WTC11 (cell line): ENCODE measurements around the gene GOLGA8M. TPM values are rescaled to one million over a fixed set of nuclear protein-coding genes. Genes with fewer than 3 reads are reported as not detected.

Experiments used
- ATAC-seq: fragments of 200-7000 bp; cut with Tn5 transposase; 2 replicates; pipeline ENCODE4 v1.10.0; 2021; ENCODE audit warnings: mild to moderate bottlenecking, moderate library complexity
- CTCF ChIA-PET: fragments of 300-600 bp; sonication (Branson Sonifier 250); formaldehyde crosslinking; loops from one replicate; lab custom pipeline; 2021; ENCODE audit warnings: antibody characterized with exemption; lab: Charles Lee
- POLR2A ChIA-PET: fragments of 350-600 bp; sonication (Branson Sonifier 250); formaldehyde crosslinking; loops from one replicate; lab custom pipeline; 2021; ENCODE audit warnings: antibody characterized with exemption; lab: Charles Lee
- DNase-seq: peaks from one replicate; pipeline ENCODE4 v3.0.0; 2021; ENCODE audit warnings: low spot score
- H3K27ac Mint-ChIP-seq: 2 replicates; pipeline ENCODE4 v1.8.0; 2021; ENCODE audit warnings: mixed read lengths
- H3K27me3 Mint-ChIP-seq: 2 replicates; pipeline ENCODE4 v1.8.0; 2021; ENCODE audit warnings: low read depth, mild to moderate bottlenecking, moderate library complexity, mixed read lengths
- H3K36me3 Mint-ChIP-seq: 2 replicates; pipeline ENCODE4 v1.8.0; 2021; ENCODE audit warnings: mixed read lengths
- H3K4me1 Mint-ChIP-seq: 2 replicates; pipeline ENCODE4 v1.8.0; 2022; ENCODE audit warnings: mixed read lengths
- H3K4me3 Mint-ChIP-seq: 2 replicates; pipeline ENCODE4 v1.8.0; 2021; ENCODE audit warnings: mild to moderate bottlenecking, moderate library complexity, mixed read lengths
- H3K9me3 Mint-ChIP-seq: 2 replicates; pipeline ENCODE4 v1.8.0; 2021; ENCODE audit warnings: mixed read lengths
- ATF3 ChIP-seq: sonication (generic); formaldehyde crosslinking; conservative IDR thresholded peaks from 2 replicates; pipeline ENCODE4 v1.8.1; 2022; ENCODE audit warnings: mild to moderate bottlenecking, missing genetic modification reagents
- ESRRA ChIP-seq: sonication (generic); formaldehyde crosslinking; IDR thresholded peaks from 2 replicates; pipeline ENCODE4 v1.8.1; 2022; ENCODE audit warnings: mild to moderate bottlenecking, missing genetic modification reagents, borderline replicate concordance
- FOXJ3 ChIP-seq: sonication (generic); formaldehyde crosslinking; IDR thresholded peaks from 2 replicates; pipeline ENCODE4 v1.9.0; 2021; ENCODE audit warnings: missing genetic modification reagents, mild to moderate bottlenecking, borderline replicate concordance
- FOXK1 ChIP-seq: sonication (generic); formaldehyde crosslinking; IDR thresholded peaks from 2 replicates; pipeline ENCODE4 v1.8.0; 2022; ENCODE audit warnings: mild to moderate bottlenecking, moderate library complexity, missing genetic modification reagents
- FOXP1 ChIP-seq: sonication (generic); formaldehyde crosslinking; IDR thresholded peaks from 2 replicates; pipeline ENCODE4 v1.8.0; 2022; ENCODE audit warnings: missing genetic modification reagents, mild to moderate bottlenecking, moderate library complexity, borderline replicate concordance
- FOXP4 ChIP-seq: sonication (generic); formaldehyde crosslinking; IDR thresholded peaks from 2 replicates; pipeline ENCODE4 v1.8.0; 2022; ENCODE audit warnings: mild to moderate bottlenecking, missing genetic modification reagents
- IRF2 ChIP-seq: sonication (generic); formaldehyde crosslinking; IDR thresholded peaks from 2 replicates; pipeline ENCODE4 v1.8.0; 2022; ENCODE audit warnings: low read depth, missing genetic modification reagents, borderline replicate concordance
- MYBL2 ChIP-seq: sonication (generic); formaldehyde crosslinking; IDR thresholded peaks from 2 replicates; pipeline ENCODE4 v1.8.1; 2023; ENCODE audit warnings: mild to moderate bottlenecking, moderate library complexity, missing genetic modification reagents
- NFE2L1 ChIP-seq: sonication (generic); formaldehyde crosslinking; IDR thresholded peaks from 2 replicates; pipeline ENCODE4 v1.8.1; 2023; ENCODE audit warnings: missing genetic modification reagents
- NR1H2 ChIP-seq: sonication (generic); formaldehyde crosslinking; IDR thresholded peaks from 2 replicates; pipeline ENCODE4 v1.9.0; 2021; ENCODE audit warnings: mild to moderate bottlenecking, moderate library complexity, missing genetic modification reagents
- NR3C1 ChIP-seq: sonication (generic); formaldehyde crosslinking; conservative IDR thresholded peaks from 2 replicates; pipeline ENCODE4 v1.8.1; 2023; ENCODE audit warnings: low read depth, mild to moderate bottlenecking, missing genetic modification reagents
- PRRX2 ChIP-seq: fragments of 250-450 bp; sonication (Bioruptor Pico); IDR thresholded peaks from 2 replicates; pipeline ENCODE4 v1.8.0; 2021; ENCODE audit warnings: mild to moderate bottlenecking
- RELA ChIP-seq: sonication (generic); formaldehyde crosslinking; IDR thresholded peaks from 2 replicates; pipeline ENCODE4 v1.8.1; 2022; ENCODE audit warnings: missing genetic modification reagents, mild to moderate bottlenecking, borderline replicate concordance
- SMAD4 ChIP-seq: sonication (generic); formaldehyde crosslinking; IDR thresholded peaks from 2 replicates; pipeline ENCODE4 v1.8.0; 2022; ENCODE audit warnings: mild to moderate bottlenecking, missing genetic modification reagents
- SOX15 ChIP-seq: fragments of 250-450 bp; sonication (Bioruptor Pico); IDR thresholded peaks from 2 replicates; pipeline ENCODE4 v1.9.0; 2021; ENCODE audit warnings: mild to moderate bottlenecking
- TCF7 ChIP-seq: sonication (generic); formaldehyde crosslinking; IDR thresholded peaks from 2 replicates; pipeline ENCODE4 v1.8.0; 2022; ENCODE audit warnings: mild to moderate bottlenecking, low read depth, missing genetic modification reagents, moderate library complexity
- USF2 ChIP-seq: sonication (generic); formaldehyde crosslinking; IDR thresholded peaks from 2 replicates; pipeline ENCODE4 v1.8.1; 2023; ENCODE audit warnings: mild to moderate bottlenecking, missing genetic modification reagents, moderate library complexity
- ZBTB21 ChIP-seq: sonication (generic); formaldehyde crosslinking; IDR thresholded peaks from 2 replicates; pipeline ENCODE4 v1.8.1; 2023; ENCODE audit warnings: mild to moderate bottlenecking, missing genetic modification reagents, borderline replicate concordance
- ZMAT4 ChIP-seq: fragments of 250-450 bp; sonication (Bioruptor Pico); IDR thresholded peaks from 2 replicates; pipeline ENCODE4 v1.9.0; 2021; ENCODE audit warnings: mild to moderate bottlenecking
- ZSCAN18 ChIP-seq: fragments of 250-450 bp; sonication (Bioruptor Pico); IDR thresholded peaks from 2 replicates; pipeline ENCODE4 v2.1.2; 2022; ENCODE audit warnings: mild to moderate bottlenecking, moderate library complexity
- total RNA-seq: library from RNA; stranded (reverse); gene quantifications from 3 replicates; pipeline ENCODE4 v1.2.3, GENCODE V29; 2021
- TF ChIP-seq, protein P1 (sequence below): fragments of 250-450 bp; sonication (Bioruptor Pico); IDR thresholded peaks from 2 replicates; pipeline ENCODE4 v1.9.0; 2021; ENCODE audit warnings: mild to moderate bottlenecking
- TF ChIP-seq, protein P2 (sequence below): sonication (generic); formaldehyde crosslinking; IDR thresholded peaks from 2 replicates; pipeline ENCODE4 v1.8.1; 2022; ENCODE audit warnings: mild to moderate bottlenecking, moderate library complexity, missing genetic modification reagents
- TF ChIP-seq, protein P3 (sequence below): fragments of 250-450 bp; sonication (Bioruptor Pico); IDR thresholded peaks from 2 replicates; pipeline ENCODE4 v1.9.0; 2021; ENCODE audit warnings: moderate library complexity, mild to moderate bottlenecking, inconsistent platforms, borderline replicate concordance
- TF ChIP-seq, protein P4 (sequence below): sonication (generic); formaldehyde crosslinking; IDR thresholded peaks from 2 replicates; pipeline ENCODE4 v1.8.1; 2022; ENCODE audit warnings: low read depth, missing genetic modification reagents, borderline replicate concordance

The GOLGA8M gene
- total RNA-seq, 1 experiment from 2014 or later: not detected

DNA sequence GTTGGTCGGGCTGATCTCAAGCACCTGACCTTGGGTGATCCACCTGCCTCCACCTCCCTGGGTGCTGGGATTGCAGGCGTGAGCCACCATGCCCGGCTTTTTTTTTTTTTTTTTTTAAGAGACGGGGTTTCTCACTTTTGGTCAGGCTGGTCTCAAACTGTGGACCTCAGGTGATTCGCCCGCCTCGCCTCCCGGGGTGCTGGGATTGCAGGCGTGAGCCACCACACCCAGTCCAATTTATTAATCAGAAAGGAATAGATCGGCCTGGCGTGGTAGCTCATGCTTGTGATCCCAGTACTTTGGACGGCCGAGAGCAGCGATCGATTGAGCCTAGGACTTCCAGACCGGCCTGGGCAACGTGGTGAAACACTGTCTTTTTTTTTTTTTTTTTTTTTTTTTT lies 13.9 kb upstream of the GOLGA8M start (continued):
- TF ChIP-seq SMAD4 (CRISPR knock-in tag): no peak
- TF ChIP-seq NR1H2 (CRISPR knock-in tag): no peak
- no peak for TF ChIP-seq PRRX2 (CRISPR knock-in tag)
- no peak for TF ChIP-seq ZMAT4 (CRISPR knock-in tag)
- TF ChIP-seq SOX15 (CRISPR knock-in tag): no peak
- no peak for TF ChIP-seq FOXP4 (CRISPR knock-in tag)
- TF ChIP-seq ZSCAN18 (CRISPR knock-in tag): no peak
- no peak for TF ChIP-seq MYBL2 (CRISPR knock-in tag)
- TF ChIP-seq RELA (CRISPR knock-in tag): no peak
- no peak for TF ChIP-seq ESRRA (CRISPR knock-in tag)
- TF ChIP-seq FOXJ3 (CRISPR knock-in tag): no peak
- TF ChIP-seq, protein P1, sequence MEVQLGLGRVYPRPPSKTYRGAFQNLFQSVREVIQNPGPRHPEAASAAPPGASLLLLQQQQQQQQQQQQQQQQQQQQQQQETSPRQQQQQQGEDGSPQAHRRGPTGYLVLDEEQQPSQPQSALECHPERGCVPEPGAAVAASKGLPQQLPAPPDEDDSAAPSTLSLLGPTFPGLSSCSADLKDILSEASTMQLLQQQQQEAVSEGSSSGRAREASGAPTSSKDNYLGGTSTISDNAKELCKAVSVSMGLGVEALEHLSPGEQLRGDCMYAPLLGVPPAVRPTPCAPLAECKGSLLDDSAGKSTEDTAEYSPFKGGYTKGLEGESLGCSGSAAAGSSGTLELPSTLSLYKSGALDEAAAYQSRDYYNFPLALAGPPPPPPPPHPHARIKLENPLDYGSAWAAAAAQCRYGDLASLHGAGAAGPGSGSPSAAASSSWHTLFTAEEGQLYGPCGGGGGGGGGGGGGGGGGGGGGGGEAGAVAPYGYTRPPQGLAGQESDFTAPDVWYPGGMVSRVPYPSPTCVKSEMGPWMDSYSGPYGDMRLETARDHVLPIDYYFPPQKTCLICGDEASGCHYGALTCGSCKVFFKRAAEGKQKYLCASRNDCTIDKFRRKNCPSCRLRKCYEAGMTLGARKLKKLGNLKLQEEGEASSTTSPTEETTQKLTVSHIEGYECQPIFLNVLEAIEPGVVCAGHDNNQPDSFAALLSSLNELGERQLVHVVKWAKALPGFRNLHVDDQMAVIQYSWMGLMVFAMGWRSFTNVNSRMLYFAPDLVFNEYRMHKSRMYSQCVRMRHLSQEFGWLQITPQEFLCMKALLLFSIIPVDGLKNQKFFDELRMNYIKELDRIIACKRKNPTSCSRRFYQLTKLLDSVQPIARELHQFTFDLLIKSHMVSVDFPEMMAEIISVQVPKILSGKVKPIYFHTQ (CRISPR knock-in tag): no peak

GRCh38 chr15:28725556-28725955 lies 13.3 kb upstream of the GOLGA8M start:
- ChIA-PET CTCF (no interaction called here), POLR2A (no interaction called here)
- ATAC-seq (no peak), DNase-seq (no peak)
- no peak overlapping the region for H3K27ac Mint-ChIP-seq
- H3K4me1 Mint-ChIP-seq: peaks cover 12% of the 10 kb centered on the region
- H3K36me3 Mint-ChIP-seq: no peaks in the 10 kb centered on the region
- H3K4me3 Mint-ChIP-seq: no peak overlapping the region
- no peaks in the 10 kb centered on the region for H3K27me3 Mint-ChIP-seq
- no peaks in the 10 kb centered on the region for H3K9me3 Mint-ChIP-seq
- no peak for TF ChIP-seq ATF3 (CRISPR knock-in tag)
- TF ChIP-seq NR3C1: no peak
- TF ChIP-seq FOXK1 (CRISPR knock-in tag): no peak
- no peak for TF ChIP-seq PRRX2 (CRISPR knock-in tag)
- TF ChIP-seq, protein P2, sequence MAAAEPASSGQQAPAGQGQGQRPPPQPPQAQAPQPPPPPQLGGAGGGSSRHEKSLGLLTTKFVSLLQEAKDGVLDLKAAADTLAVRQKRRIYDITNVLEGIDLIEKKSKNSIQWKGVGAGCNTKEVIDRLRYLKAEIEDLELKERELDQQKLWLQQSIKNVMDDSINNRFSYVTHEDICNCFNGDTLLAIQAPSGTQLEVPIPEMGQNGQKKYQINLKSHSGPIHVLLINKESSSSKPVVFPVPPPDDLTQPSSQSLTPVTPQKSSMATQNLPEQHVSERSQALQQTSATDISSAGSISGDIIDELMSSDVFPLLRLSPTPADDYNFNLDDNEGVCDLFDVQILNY (CRISPR knock-in tag): no peak
- TF ChIP-seq FOXJ3 (CRISPR knock-in tag): no peak
- no peak for TF ChIP-seq ZMAT4 (CRISPR knock-in tag)
- no peak for TF ChIP-seq TCF7 (CRISPR knock-in tag)
- TF ChIP-seq, protein P3, sequence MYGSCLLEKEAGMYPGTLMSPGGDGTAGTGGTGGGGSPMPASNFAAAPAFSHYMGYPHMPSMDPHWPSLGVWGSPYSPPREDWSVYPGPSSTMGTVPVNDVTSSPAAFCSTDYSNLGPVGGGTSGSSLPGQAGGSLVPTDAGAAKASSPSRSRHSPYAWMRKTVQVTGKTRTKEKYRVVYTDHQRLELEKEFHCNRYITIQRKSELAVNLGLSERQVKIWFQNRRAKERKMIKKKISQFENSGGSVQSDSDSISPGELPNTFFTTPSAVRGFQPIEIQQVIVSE (CRISPR knock-in tag): no peak
- TF ChIP-seq ZBTB21 (CRISPR knock-in tag): no peak
- TF ChIP-seq FOXP1: no peak
- TF ChIP-seq NR1H2 (CRISPR knock-in tag): no peak
- TF ChIP-seq, protein P4, sequence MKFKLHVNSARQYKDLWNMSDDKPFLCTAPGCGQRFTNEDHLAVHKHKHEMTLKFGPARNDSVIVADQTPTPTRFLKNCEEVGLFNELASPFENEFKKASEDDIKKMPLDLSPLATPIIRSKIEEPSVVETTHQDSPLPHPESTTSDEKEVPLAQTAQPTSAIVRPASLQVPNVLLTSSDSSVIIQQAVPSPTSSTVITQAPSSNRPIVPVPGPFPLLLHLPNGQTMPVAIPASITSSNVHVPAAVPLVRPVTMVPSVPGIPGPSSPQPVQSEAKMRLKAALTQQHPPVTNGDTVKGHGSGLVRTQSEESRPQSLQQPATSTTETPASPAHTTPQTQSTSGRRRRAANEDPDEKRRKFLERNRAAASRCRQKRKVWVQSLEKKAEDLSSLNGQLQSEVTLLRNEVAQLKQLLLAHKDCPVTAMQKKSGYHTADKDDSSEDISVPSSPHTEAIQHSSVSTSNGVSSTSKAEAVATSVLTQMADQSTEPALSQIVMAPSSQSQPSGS (CRISPR knock-in tag): no peak
- TF ChIP-seq NFE2L1: no peak
- no peak for TF ChIP-seq IRF2 (CRISPR knock-in tag)
- no peak for TF ChIP-seq USF2 (CRISPR knock-in tag)
